ENCODE results near the gene LRP4. TPM values are rescaled to one million over a fixed set of nuclear protein-coding genes. Genes with fewer than 3 reads are reported as not detected.

LRP4 gene
- total and polyA plus RNA-seq, 2 donors (not counting 3 experiments of a cell fraction or from before 2014, with no cell fraction given): 0.86 to 2.0 TPM

GRCh38 chr11:46876471-46876870 lies 41.9 kb downstream of the LRP4 start:
- Histone ChIP-seq H3K9me1 (replicated peaks; ENCODE audit: control insufficient read depth, extremely low read depth, insufficient read depth, low read length) (no peaks in the 10 kb centered on the region), H3K9ac (replicated peaks; ENCODE audit: extremely low read depth, insufficient read depth, low read length) (no peak overlapping the region), H3K4me3 (replicated peaks in 1 of 3; ENCODE audit: insufficient read depth in 1 of 3, low read depth in 1 of 3, low read length in 3 of 3) (no peak overlapping the region), H3K79me2 (ENCODE audit: control insufficient read depth, insufficient read depth, low read length) (no peaks in the 10 kb centered on the region), H3K36me3 (ENCODE audit: control insufficient read depth in 2 of 2, extremely low read depth in 1 of 2, insufficient read depth in 2 of 2, low read length in 2 of 2) (no peaks in the 10 kb centered on the region), H3K9me3 (replicated peaks; ENCODE audit: control insufficient read depth, insufficient read depth, low read length) (no peaks in the 10 kb centered on the region), H3K4me2 (ENCODE audit: insufficient read depth, low read length) (no peak overlapping the region), H3K4me1 (ENCODE audit: control insufficient read depth, extremely low read depth, insufficient read depth, low read length) (no peaks in the 10 kb centered on the region), H3K27ac (ENCODE audit: insufficient read depth, low read depth, low read length) (no peak overlapping the region), H2AFZ (ENCODE audit: low read depth, low read length) (no peak overlapping the region), H4K20me1 (replicated peaks; ENCODE audit: control insufficient read depth, extremely low read depth, insufficient read depth, low read length) (no peaks in the 10 kb centered on the region), H3K27me3 (ENCODE audit: control insufficient read depth in 2 of 2, insufficient read depth in 2 of 2, low read length in 2 of 2) (no peaks in the 10 kb centered on the region)
- no peak for FAIRE-seq
- dilution Hi-C loops (cut with MboI; ENCODE audit: extremely low pct_ligation_motif_present, low sequenced_read_pairs): no loop called here
- intact Hi-C loops (cut with micrococcal nuclease): no loop called here
- no peak for DNase-seq (ENCODE audit: low read depth, low spot score)
- no TSS peak for BruUV-seq (replicated peaks)
- TF ChIP-seq POLR2AphosphoS5 (IDR thresholded peaks at IDR 0.05; ENCODE audit: insufficient read depth, low read depth, low read length): no peak
- no peak for TF ChIP-seq MAX (IDR thresholded peaks at IDR 0.05; ENCODE audit: insufficient read depth, insufficient read length)
- no peak for TF ChIP-seq EZH2 (IDR thresholded peaks at IDR 0.05; ENCODE audit: borderline replicate concordance, low read depth, low read length, severe bottlenecking)
- no peak for TF ChIP-seq JUN (IDR thresholded peaks at IDR 0.05; ENCODE audit: borderline replicate concordance, insufficient read depth, insufficient read length, low read depth)
- no peak for TF ChIP-seq POLR2A (IDR thresholded peaks at IDR 0.05; ENCODE audit: low read depth, low read length)
- TF ChIP-seq GATA2 (IDR thresholded peaks at IDR 0.05; ENCODE audit: insufficient read depth, insufficient read length, low read depth, low read length): no peak
- TF ChIP-seq MYC (IDR thresholded peaks at IDR 0.05; ENCODE audit: low read depth, low read length): no peak
- TF ChIP-seq FOS (IDR thresholded peaks at IDR 0.05; ENCODE audit: borderline replicate concordance, insufficient read depth, low read length): no peak
- no peak for TF ChIP-seq CTCF (IDR thresholded peaks at IDR 0.05; ENCODE audit: extremely low read depth in 1 of 2, insufficient read depth in 1 of 2, low read depth in 1 of 2, low read length in 2 of 2)
- POLR2A ChIA-PET: interaction anchor here (0.5 to 0.6 kb wide), 3 partner anchors 16 to 53 kb away, joined by 3 to 5 read pairs (median 4); no protein-coding TSS in a partner anchor
- CTCF ChIA-PET: interaction anchor here (0.8 to 1.5 kb wide), 4 partner anchors 10 to 285 kb away, joined by 3 read pairs; no protein-coding TSS in a partner anchor
